Fibroblast of villous mesenchyme (primary cell): ENCODE results near the gene DNAJB14. TPM values are rescaled to one million over a fixed set of nuclear protein-coding genes. Genes with fewer than 3 reads are reported as not detected.
"Not testable (repeated sequence)": the region's sequence is repeated elsewhere in the genome, so short reads cannot be mapped to it uniquely, and the experiment has no call there.

Experiments
- DNase-seq: peaks from one replicate; pipeline ENCODE4 v3.0.0-alpha.2; 2010; ENCODE audit warnings: low read depth
- H3K4me3 ChIP-seq: 2 replicates; pipeline ENCODE4 v1.5.1; 2011; ENCODE audit warnings: low read depth, mild to moderate bottlenecking, low read length
- CTCF ChIP-seq: IDR thresholded peaks from 2 replicates; pipeline ENCODE4 v1.5.1; 2012; ENCODE audit warnings: low read depth, mild to moderate bottlenecking, low read length; ENCODE audit not compliant: insufficient read depth
- total RNA-seq: library from RNA; depleted of rRNA; stranded (reverse); fragments of >200 nt; gene quantifications from 2 replicates; pipeline ENCODE4 v1.2.3, GENCODE V29; 2012

DNAJB14 gene
- total RNA-seq, 1 donor, result 54.8 TPM

- no peak for TF ChIP-seq CTCF
- no peak overlapping the region for H3K4me3 ChIP-seq
- DNase-seq, result no peak
These were observed 25.2 kb upstream of the DNAJB14 start for GRCh38 chr4:99971453-99972111.

- DNase-seq, result peak; percentile 66
- no peak for TF ChIP-seq CTCF
- no peak overlapping the region for H3K4me3 ChIP-seq
These were observed 21.9 kb upstream of the DNAJB14 start for GRCh38 chr4:99968330-99968729.

DNA sequence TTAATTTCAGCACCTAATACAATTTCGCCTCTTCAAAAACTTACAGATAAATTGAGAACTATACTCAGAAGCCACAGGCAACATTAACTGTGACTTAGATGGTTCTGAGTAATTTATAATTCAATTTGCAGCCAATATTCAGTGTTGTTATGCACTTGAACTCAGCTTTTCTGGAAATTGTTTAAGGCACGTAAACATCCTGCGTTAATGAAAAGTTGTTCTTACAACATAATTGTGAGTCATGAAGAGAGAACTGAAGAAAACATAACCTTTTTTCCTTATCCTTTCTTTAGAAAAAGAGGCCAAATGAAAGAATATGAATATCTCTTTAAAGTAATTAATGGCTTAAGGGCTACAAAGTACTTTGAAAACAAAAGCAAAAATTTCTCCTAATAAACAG, 20.3 kb upstream of the DNAJB14 start:
- DNase-seq, result peak; percentile 82
- no peak overlapping the region for H3K4me3 ChIP-seq
- TF ChIP-seq CTCF, result no peak

DNA sequence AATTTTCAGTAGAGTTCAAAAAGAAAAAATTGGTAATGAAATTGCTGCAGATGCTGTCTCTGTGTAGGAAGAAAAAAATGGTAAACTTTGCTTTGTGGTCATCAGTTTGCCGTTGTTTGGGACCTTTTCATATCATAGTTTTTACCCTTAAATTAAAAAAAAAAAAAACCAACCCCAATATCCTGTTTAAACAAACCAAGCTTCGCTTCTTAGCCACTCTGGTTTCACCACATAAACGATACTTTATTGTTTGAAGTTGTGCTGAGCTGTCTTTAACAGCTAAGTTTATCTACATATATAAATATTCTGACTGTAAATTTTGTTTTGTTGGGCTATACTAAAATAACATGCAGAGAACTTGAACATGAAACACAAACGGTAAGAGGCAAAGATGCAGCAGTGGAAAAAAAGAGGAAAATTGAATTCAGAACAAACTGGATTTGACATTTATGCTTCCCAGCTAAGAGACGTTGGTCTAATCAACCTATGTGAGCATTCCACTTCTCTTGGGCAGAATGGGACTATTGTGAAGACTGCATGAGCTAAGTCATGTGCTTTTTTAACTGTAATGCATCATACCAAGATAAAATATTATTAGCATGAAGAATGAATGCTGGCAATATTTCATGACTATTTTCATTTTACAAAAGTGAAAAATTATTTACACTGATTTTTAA, 19.4 kb upstream of the DNAJB14 start:
- TF ChIP-seq CTCF, result no peak
- peak; percentile 4 for DNase-seq
- H3K4me3 ChIP-seq, result no peak overlapping the region

DNA sequence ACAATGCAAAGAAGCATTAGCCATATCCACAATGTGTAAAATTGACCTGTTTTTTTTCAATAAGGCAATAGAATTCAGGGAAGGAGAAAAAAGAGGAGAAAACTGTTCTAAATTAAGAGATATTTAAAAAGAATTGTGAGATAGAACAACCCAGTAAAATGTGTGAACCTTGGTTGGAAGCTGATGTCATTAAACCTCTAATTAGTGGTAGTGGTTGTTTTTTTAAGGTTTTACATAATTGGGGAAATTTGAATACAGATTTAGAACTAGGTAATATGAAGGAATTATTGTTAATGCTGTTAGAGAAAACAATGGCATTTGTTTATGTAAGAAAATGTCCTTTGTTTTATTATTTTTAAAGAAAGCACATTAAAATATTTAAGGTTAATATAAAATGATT, 18.8 kb upstream of the DNAJB14 start:
- H3K4me3 ChIP-seq, result no peak overlapping the region
- no peak for TF ChIP-seq CTCF
- DNase-seq, result no peak

DNA sequence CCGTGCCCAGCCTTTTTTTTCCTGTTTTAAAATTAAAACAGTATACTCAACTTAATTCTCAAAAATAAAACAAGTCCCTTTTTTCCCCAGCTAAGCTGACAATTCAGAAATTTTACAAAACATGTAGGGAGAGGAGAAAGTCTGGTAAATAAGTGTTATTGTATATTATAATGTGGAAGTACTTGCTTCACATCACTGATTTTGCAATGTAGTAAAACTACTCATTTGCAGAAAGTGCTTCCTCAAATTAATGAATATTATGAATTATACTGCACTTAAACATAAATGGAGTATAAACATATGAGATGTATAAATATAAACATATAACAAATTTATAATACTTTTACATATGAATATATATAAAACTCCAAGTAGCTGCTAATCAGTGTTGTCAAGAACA, 15.3 kb upstream of the DNAJB14 start:
- no peak overlapping the region for H3K4me3 ChIP-seq
- TF ChIP-seq CTCF, result no peak
- DNase-seq, result no peak

DNA sequence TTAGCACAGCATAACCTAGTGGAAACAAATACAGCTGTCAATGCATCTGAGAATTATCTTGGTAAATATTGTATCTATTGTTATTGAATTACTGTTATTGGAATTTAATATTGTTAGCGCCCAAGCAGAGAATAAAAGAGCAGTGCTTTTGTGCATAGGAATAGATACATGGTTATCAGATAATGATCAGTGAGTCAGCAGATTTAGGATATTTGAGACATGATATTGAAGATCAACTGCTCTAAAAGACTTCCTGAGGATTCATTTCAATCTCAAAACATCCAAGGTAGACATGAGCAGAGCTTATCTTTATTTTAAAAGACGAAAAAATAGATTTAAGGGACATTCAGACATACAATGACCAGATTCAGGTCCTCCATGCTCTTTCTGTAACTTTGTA, 14.2 kb upstream of the DNAJB14 start:
- no peak for TF ChIP-seq CTCF
- H3K4me3 ChIP-seq, result no peak overlapping the region
- DNase-seq, result peak; percentile 10

DNA sequence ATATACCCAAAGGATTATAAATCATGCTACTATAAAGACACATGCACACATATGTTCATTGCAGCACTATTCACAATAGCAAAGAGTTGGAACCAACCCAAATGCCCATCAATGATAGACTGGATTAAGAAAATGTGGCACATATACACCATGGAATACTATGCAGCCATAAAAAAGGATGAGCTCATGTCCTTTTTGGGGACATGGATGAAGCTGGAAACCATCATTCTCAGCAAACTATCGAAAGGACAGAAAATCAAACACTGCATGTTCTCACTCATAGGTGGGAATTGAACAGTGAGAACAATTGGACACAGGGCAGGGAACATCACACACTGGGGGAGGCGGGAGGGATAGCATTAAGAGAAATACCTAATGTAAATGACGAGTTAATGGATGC, 11.8 kb upstream of the DNAJB14 start:
- not testable (repeated sequence) for H3K4me3 ChIP-seq, DNase-seq
